Measurements from ENCODE around the gene GPC6.

DNA sequence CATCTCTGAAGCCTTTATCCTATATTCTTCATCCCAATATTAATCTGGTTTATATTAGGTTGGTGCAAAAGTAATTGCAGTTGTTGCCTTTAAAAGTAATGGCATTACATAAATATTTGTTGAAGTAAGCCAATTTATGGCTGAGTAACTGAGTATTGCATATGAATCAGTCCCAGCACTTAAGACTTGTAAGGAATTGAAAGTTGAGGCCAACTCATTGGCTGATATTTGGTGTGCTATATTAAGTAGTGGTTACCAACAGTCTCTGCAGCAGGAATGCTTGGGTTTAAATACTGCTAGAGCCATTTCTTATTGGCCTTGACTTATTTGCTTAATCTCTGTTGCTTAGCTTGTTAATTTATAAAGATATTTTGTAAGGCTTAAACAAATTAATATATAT lies 460.7 kb downstream of the GPC6 start:
- TF ChIP-seq ZNF384 (IDR thresholded peaks at IDR 0.05) (no peak), SUZ12 (IDR thresholded peaks at IDR 0.05) (no peak), TARDBP (IDR thresholded peaks at IDR 0.05) (no peak), FOXK2 (IDR thresholded peaks at IDR 0.05) (no peak), BHLHE40 (IDR thresholded peaks at IDR 0.05; ENCODE audit: borderline replicate concordance) (no peak), NFRKB (IDR thresholded peaks at IDR 0.05) (no peak), FOXM1 (IDR thresholded peaks at IDR 0.05; ENCODE audit: borderline replicate concordance) (no peak), SP1 (IDR thresholded peaks at IDR 0.05) (no peak), FOXA1 (IDR thresholded peaks at IDR 0.05) (no peak), ARNT (IDR thresholded peaks at IDR 0.05) (no peak), LEF1 (IDR thresholded peaks at IDR 0.05; ENCODE audit: borderline replicate concordance) (no peak)
- TF ChIP-seq, protein P1, sequence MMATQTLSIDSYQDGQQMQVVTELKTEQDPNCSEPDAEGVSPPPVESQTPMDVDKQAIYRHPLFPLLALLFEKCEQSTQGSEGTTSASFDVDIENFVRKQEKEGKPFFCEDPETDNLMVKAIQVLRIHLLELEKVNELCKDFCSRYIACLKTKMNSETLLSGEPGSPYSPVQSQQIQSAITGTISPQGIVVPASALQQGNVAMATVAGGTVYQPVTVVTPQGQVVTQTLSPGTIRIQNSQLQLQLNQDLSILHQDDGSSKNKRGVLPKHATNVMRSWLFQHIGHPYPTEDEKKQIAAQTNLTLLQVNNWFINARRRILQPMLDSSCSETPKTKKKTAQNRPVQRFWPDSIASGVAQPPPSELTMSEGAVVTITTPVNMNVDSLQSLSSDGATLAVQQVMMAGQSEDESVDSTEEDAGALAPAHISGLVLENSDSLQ (IDR thresholded peaks at IDR 0.05) = no peak
